ENCODE results near the gene TXNIP. TPM values are rescaled to one million over a fixed set of nuclear protein-coding genes. Genes with fewer than 3 reads are reported as not detected.

The TXNIP gene
- total RNA-seq, 1 donor: 485 TPM

DNA sequence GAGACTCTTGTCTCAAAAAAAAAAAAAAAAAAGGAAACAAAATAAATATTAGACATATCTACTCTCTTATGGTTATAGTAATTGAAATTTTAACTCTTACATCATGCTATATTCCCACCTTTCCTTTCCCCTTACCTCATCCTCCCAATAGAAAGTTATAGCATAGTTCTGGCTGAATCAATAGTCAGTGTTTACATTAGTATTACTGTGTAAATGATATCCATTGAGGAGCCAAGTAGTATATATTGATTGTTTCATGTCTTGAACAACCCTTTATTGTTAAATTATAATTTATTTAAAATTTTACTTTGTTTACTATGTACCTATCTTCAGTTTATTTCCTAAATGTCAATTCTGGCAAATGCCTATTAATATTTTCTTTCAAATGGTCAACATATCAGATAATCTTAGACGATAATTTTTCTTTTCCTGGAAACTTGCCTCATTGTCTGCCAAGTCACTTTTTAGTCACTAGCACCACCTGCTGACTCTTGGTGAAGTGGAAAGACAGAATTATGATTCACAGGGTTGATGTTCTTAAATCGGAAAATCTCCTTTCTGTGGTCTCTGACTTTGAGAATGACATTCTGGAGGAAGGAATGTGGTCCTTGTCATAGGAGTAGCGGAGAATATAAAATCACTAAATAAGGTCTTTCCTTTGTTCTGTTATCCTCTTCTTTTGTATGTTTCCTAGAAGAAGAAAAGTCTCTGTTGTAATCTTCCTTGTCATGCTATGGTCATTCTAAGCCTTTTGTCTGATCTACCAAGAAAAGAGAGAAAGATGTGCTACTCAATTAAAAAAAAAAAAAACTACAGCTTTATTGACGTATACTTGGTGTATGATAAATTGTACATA lies 16.6 kb upstream of the TXNIP start:
- peak; percentile 48 to 85 (median 66) for DNase-seq (ENCODE audit: low read depth in 2 of 3, low spot score in 2 of 3)

DNA sequence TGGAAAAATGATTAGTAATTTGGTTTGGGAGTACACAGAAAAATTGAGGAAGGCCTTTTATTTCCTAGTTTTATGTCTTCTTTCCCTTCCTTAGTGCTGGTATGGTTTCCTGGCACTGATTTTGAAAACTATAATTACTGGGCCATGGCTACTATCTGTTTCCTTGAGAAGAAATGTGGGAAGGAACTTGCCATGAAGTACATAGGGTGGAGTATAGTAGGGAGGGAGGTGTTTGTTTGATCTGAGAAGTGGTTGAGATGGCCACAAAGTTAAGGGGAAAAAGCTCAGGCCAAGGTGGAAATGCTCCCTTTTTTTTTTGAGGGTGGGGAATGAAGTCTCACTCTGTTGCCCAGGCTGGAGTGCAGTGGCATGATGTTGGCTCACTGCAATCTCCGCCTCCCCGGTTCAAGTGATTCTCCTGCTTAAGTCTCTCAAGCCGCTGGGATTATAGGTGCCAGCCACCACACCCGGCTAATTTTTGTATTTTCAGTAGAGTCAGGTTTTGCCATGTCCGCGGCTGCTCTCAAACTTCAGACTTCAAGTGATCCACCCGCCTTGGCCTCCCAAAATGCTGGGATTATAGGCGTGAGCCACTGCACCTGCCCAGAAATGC lies 13.9 kb upstream of the TXNIP start:
- DNase-seq (ENCODE audit: low read depth in 2 of 3, low spot score in 2 of 3): no peak

DNA sequence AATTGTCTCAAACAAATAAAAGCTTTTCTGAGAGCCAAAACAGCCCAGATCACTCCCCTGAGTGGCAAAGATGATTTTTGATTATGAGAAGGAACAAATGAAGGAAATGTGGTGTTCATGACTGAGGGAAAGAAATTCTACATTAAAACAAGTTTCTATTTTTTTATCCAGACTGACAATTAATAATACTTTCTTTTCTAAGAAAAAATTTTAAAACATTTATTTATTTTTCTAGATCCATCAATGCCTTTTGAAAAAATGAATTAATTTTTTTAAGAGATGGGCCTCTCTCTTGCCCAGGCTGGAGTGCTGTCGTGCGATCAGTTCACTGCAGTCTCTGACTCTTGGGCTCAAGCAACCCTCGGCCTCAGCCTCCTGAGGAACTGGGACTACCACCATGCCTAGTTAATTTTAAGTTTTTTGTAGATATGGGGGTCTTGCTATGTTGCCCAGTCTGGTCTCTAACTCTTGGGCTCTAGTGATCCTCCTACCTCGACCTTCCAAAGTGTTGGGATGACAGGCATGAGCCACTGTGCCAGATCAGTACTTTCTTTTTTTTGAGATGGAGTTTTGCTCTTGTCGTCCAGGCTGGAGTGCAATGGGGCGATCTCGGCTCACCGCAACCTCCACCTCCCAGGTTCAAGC lies 11.2 kb upstream of the TXNIP start:
- no peak for DNase-seq (ENCODE audit: low read depth in 2 of 3, low spot score in 2 of 3)

DNA sequence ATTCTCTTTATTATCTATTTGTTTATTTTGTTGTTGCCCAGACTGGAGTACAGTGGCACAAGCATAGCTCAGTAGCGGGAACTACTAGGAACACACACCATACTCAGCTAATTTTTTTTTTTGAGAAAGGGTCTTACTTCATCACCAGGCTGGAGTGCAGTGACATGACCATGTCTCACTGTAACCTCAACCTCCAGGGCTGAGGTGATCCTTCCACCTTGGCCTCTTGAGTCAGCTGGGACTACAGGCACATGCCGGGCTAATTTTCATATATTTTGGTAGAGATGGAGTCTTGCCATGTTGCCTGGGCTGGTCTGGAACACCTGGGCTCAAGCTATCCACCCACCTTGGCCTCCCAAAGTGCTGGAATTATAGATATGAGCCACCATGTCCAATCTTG lies 5.3 kb upstream of the TXNIP start:
- no peak for DNase-seq (ENCODE audit: low read depth in 2 of 3, low spot score in 2 of 3)

DNA sequence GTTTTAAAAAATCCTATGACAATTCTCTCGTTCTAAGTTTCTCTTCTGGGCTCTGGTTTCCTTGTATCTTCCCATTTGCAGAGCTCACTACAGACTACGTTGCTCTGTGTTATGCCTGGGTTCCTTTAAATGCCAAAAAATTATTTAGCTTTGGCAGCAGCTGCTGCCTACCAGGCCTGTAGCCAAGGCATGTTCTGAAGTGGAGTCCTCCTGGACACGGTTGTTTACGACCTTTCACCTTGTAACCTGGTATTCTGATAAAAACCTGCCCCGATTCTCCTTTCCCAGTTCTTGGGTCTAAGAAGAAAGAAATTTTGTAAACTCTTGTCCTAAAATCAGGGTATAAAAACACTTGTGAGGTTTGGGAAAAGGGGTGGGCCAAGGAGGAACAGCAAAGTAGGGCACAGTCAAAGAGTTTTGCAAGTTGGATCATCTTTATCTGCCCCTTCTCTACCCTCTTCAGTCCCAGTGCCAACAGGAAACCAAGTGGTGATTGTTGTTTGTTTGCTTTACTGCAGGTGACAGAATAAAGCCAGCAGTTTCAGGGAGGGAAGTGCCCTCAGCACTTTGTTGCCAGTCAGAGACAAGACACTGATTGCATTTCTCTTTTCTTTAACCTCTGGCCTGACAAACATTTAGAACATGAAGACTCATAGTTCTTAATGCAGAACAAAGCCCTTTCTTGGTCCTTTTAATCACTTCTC lies 3.1 kb upstream of the TXNIP start:
- DNase-seq (ENCODE audit: low read depth in 2 of 3, low spot score in 2 of 3): no peak

DNA sequence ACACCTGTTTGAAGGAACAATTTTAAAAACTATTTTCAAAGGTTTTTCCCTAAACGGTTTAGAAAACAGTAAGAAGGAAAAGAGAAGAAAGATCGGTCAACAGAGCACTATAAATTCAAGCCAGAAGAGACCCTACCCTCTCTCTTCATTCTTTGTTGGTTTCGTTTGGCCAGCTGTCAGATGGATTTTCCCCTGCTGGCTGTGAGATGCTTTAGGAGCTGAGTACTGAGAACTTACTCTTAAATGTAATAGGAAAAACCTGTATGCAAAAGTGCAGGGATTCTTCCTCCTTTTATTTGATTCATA lies 1.3 kb upstream of the TXNIP start:
- peak in 1 of 3 donors; percentile 39 for DNase-seq (ENCODE audit: low read depth in 2 of 3, low spot score in 2 of 3)

DNA sequence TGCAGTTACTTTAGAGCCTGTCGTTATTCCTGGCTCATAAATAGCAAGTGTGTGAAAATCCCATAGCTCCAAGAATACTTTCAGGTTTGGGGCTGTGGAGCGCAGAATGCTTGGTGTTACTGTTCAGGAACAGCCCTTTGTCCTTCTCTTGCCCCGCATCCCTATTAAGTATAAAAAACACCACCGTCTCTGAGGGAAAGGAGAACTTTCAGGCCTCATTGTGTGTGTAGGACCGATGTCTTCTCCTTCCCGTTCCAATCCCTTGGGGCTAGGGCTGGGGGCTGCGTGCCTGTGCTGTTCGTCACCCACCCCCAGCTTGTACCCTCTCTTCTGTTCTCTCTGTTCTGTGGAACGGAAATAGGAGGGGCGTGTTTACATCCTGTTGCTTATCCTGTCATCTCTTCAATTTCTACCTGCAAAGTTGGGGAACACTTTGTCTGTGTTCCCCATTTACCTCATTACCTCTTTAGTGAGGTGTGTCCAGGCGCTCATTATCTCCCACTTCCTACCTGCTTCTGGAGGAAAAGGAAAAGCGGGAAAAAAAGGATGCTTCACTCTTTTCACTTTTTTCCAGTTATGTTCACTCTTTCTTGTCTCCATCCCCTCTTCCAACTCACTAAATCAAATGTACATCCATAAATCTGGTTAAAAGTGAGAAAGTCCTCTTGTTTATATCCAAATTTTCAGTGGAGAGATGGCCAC lies 788 bp upstream of the TXNIP start:
- DNase-seq (ENCODE audit: low read depth in 2 of 3, low spot score in 2 of 3): no peak

DNA sequence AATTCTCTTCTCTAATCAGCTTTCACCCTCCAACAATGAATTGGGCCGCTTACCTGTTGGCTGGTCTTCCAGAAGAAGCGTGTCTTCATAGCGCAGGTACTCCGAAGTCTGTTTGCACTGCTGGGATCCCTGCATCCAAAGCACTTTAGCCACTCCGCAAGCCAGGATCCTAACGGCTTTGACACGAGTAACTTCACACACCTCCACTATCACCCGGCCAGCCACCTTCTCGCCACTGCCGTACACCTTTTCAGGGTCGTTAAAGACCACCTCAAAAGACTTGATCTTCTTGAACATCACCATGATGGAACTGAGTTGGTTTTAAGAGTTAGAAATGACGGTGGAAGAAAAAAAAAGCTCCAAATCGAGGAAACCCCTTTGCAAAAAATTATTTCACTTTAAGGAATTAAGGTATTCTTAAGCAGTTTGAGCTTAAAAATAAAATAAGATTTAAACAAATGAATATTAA lies 381 bp downstream of the TXNIP start:
- no peak for DNase-seq (ENCODE audit: low read depth in 2 of 3, low spot score in 2 of 3)

DNA sequence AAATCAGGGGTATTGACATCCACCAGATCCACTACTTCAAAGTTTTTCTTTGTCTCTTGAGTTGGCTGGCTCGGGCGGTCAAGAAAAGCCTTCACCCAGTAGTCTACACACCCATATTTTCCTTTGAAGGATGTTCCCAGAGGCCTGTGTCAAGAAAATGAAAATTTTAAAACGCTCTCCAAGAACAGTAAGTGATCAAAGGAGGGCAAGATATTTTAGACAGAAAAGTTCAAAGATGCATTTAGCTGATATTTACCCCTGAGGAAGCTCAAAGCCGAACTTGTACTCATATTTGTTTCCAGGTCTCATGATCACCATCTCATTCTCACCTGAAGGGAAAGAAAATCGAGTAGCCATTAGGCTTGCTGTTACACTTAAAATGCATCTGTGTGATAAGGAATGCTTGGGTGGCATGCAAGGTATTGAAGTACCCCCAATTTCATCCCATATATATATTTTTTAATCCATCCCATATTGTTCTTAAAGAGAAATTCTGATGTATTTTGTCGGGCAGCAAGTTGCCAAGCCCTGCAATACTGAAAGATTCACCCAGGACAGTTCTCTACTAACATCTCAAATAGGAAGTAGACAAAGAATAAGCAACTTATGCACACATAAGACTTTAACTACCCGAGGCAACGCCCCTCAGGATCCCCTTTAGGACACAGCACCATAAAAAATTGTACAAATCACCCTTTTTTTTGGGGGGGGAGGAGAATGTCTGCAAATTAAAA lies 1.1 kb downstream of the TXNIP start:
- DNase-seq (ENCODE audit: low read depth in 2 of 3, low spot score in 2 of 3): no peak

DNA sequence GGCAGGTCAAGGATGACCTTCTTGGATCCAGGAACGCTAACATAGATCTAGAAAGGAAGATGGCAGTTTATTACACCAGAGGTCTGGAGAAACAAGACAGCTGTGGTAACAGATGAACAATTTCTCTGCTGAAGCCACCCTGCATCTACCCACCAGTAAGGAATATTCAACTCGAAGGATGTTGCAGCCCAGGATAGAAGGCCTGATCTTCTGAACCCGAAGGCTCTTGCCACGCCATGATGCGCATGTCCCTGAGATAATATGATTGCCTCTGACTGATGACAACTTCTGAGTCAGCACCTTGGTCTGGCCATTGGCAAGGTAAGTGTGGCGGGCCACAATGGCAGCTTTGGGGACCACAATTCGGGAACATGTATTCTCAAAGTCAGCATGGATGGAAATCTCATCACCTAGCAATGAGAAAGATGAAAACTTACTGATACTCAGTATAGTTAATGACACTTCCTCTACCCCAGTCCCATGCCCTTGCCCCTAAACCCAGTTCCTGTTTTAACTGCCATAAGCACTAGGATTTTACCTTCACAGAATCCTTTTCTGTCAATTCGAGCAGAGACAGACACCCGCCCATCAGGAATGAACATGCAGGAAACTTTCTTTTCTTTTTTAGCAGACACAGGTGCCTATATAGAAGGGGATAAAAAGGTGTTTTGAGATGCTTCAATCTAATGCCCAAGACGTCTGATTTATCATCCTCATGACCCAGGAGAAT lies 1.8 kb downstream of the TXNIP start:
- DNase-seq (ENCODE audit: low read depth in 2 of 3, low spot score in 2 of 3): no peak

DNA sequence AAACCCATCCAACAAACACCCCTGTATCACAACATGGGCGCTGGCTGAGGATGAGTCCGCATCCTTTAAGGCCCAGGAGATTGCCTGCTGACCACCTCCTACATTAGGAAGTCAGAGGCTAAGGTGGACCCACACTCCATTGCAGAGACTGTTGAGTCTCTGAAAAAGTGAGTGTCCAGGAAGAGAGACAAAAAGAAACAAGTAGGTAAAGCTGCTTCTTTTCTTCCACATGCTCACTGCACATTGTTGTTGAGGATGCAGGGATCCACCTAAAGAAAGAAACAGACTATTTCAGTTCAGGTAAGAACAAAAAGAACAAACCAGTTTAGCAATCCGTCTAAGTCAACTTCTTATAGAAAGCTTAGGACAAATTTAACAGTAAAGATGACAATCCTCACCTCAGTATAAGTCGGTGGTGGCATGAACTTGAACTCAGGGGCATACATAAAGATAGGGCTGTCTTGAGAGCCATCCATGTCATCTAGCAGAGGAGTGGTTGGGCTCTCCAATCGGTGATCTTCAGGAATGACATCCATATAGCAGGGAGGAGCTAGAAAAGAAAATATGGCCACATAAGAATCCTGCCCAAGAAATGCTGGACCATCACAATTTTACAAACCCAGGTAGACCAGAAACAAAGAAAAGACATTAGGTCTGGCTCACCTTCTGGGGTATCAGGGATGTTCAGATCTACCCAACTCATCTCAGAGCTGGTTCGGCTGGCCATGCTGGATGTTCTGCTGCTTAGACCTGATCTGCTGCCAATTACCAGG lies 2.6 kb downstream of the TXNIP start:
- no peak for DNase-seq (ENCODE audit: low read depth in 2 of 3, low spot score in 2 of 3)

DNA sequence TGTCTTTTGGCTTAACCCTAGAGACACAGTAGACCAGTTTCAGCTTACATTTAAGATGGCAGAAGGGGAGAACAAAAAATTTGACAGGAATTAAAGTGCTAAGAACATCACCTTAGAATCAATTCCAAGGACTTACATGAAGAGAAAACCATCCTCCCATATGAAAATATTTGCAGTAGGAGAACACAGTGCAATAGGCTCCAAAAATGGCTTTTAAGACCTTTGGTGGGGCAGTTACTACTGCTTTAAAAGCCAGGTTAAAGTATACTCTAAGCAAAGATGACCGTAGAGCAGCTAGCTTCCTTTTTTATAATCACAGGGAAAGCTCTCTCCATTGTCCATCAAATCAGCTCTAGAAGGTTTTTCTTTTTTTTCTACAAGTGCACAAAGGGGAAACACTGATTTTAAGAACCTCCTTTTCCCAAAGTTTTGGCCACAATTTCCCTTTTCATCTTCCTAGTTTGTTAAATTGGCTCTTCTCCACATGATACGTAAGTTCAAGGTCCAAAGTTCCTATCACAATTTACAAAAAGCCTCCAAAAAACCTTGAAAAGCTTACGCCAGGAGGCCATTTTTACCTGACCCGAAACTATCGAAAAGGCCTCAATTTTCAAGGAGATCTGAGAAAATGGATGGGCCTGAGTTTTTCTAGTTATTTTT lies 3.3 kb downstream of the TXNIP start:
- DNase-seq (ENCODE audit: low read depth in 2 of 3, low spot score in 2 of 3): no peak

DNA sequence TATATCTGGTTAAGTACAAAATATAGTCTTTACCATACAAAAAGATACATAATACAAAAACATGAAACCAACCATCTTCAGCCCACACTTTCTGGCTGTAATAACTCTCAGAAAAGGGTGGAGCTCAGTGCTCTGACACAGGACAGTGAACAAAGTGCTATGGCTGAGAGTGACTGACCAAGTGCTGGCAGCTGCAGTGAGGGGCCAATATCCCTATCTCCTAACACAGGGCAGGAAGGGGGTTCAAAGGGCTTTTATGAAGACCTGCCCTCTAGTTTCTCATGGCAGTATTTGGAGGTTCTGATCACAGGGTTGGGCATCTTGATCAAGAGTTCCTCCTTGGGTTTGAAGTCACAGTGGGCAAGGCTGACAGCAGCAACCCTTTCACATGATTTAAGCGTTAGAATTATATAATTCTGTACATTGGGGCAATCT lies 3.9 kb downstream of the TXNIP start:
- DNase-seq (ENCODE audit: low read depth in 2 of 3, low spot score in 2 of 3): no peak

DNA sequence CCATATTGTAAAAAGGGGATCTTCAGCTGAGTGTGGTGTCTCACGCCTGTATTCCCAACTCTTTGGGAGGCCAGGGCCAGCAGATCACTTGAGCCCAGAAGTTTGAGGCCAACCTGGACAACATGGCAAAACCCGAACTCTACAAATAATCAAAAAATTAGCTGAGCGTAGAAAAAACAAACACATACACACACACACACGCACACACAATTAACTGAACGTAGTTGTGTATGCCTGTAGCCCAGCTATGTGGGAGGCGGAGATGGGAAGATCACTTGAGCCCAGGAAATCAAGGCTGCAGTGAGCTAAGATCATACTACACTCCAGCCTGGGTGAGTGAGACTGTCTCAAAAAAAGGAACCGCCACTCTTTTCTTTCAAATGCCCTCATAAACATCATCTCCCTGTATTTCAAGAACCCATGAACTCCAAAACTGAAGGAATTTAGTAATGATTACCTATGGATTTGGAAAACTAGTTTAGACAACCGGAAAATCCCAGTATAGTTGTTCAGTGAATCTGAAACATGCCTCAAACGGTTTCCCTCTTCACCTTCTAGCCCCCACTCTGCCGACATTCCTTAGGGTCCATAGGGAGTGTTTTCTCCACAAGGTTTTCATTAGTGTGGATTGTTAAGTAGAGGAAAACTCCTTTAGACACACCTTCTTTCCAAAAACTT lies 4.5 kb downstream of the TXNIP start:
- no peak for DNase-seq (ENCODE audit: low read depth in 2 of 3, low spot score in 2 of 3)

DNA sequence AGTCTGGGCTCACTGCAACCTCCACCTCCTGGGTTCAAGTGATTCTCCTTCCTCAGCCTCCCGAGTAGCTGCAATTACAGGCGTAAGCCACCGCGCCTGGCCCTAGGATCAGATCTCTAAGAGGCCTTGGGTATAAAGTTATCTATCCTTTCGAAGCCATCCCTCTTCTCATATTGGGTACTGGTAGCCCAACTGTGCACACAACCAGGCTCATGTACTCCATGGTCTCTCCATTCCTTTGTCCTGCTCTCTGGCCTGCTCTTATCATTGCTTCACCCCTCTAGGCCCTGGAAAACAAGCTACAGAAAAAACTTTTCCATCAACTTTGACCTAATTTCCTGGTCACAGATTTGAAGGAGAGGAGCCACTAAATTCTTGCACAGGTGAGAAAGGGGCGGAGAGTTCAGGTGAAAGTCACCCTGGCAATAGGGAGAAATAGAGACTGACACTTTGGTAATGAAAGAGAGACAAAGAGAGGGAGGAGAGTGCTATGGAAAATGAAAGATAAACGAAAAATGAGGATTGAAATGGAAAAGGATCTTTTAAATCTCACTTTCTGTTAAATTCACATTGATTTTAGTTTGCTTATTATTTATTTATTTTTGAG lies 6.0 kb downstream of the TXNIP start:
- no peak for DNase-seq (ENCODE audit: low read depth in 2 of 3, low spot score in 2 of 3)

DNA sequence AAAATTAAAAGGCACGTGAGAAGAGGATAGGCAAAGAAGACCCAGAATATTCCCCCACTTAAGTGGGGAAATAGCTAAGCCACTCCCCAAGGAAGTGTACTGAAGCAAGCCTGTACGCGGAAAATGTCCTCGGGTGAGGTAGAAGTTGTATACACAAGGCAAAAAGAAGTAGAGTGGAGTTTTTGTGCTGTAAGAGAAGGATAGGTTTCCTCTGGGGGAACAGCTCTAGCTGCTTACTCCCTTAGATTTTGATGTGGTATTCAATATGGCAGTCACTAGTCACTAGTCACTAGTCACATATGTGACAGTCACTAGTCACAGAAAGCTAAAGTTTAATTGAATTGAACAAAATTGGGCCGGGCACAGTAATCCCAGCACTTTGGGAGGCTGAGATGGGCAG lies 7.6 kb downstream of the TXNIP start:
- DNase-seq (ENCODE audit: low read depth in 2 of 3, low spot score in 2 of 3): no peak

DNA sequence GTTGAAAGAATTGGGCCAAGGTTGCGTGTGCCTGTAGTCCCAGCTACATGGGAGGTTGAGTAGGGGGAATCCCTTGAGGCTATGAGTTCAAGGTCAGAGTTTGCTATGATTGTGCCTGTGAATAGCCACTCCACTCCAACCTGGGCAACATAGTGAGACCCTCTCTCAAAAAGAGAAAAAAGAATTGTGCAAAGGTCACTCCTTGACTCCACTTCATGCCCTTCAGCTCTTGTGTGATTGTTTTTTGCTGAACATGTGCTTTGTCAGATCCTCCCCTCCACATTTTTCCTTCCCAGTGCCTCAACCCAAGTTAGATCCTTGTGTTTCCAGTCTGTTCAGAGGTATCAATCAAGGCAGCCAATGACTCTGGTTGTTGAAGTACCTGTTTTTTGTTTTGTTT lies 8.5 kb downstream of the TXNIP start:
- DNase-seq (ENCODE audit: low read depth in 2 of 3, low spot score in 2 of 3): no peak
